GM21367 (cell line): ENCODE data around the gene NRP2.

Experiments
- ATAC-seq: cut with Tn5 transposase; IDR thresholded peaks from one replicate; pipeline ENCODE4 v1.9.1; 2021; ENCODE audit not compliant: unreplicated experiment

Gene NRP2

GRCh38 chr2:205682239-205682970 is at the start of gene NRP2:
Gene NRP2 (plus strand): TSS chr2:205682501. CDS start chr2:205683291, 790 bp downstream.
- peak; percentile 68 for ATAC-seq

GRCh38 chr2:205633994-205634393 is 48.3 kb upstream of the NRP2 start:
- no peak for ATAC-seq

- no peak for ATAC-seq
Measured at GRCh38 chr2:205636549-205637319, 45.6 kb upstream of the NRP2 start.

GRCh38 chr2:205637320-205637602 is 45.0 kb upstream of the NRP2 start:
- ATAC-seq: no peak

DNA sequence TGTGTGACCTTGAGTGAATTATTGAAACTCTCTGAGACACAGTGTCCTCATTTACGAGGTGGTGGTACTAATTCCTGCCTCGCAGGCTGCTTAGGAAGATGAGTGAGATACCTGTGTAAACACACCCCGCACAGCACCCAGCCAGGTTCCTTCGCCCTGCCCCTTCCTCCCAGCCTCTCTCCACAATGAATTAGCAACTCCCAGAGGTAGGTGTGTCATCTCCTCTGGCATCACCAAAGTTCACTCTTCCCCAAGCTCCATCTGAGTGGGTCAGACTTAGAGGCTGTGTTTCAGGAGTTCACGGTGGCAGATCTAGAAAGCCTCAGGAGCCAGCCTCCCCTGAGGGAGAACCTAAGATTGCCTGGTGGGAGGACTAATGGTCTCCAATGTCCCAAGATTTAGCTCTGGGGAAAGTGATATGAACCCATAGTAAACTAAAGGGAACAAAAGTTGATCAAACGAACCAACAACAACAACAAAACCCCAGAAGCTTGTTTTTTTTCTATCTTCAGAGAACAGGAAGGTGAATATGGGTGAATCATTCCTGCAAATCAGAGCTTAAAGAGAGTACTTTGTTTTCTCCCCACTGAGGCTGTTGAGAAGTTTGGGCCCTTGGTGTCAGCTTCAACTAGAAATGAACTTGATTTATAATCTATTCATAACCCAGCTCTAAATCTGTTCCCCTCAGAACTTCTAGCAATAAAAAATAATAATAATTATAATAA is 44.4 kb upstream of the NRP2 start:
- ATAC-seq: no peak

DNA sequence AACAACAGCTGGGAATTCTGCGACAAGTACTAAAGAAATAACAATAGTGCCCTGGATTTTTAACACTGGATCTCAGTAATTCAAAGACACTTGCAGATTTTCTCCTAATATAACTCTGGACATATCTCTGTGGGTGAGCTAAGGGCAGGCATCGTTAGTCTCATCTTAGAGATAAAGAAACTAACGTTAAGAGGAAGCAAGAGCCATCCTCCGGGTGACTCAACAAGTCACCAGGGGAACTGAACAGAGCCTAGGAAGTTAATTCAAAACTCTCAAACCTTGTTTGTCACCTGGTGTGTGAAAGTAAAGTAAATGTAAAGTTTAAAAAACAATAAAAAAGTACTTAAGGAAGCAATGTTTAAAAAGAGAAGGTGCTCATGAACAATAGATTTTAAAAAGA is 41.6 kb upstream of the NRP2 start:
- peak; percentile 74 for ATAC-seq

GRCh38 chr2:205642599-205643356 is 39.5 kb upstream of the NRP2 start:
- ATAC-seq: no peak

GRCh38 chr2:205643391-205643885 is 38.9 kb upstream of the NRP2 start:
- no peak for ATAC-seq

GRCh38 chr2:205644018-205644417 is 38.3 kb upstream of the NRP2 start:
- ATAC-seq: no peak

GRCh38 chr2:205646680-205647079 is 35.6 kb upstream of the NRP2 start:
- ATAC-seq: peak; percentile 100

DNA sequence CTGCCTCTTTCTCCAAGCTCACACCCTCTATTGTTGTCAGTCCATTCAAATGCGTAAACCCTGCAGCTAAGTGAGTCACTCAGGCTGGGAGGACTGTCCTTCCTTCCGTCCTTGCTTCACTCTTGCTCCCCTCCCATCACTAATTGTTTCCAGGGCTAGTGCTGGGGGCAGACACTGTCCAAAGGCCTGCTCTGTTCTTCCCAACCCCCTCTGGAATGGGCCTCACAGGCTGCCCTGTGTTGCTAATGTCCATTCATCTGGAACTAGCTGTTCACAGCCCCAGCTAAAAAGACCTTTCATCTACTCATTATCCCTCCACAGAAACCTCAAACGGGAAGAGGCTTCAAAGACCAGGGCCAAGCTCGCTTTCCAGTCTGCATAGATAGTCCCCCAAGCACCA is 31.9 kb upstream of the NRP2 start:
- ATAC-seq: no peak

DNA sequence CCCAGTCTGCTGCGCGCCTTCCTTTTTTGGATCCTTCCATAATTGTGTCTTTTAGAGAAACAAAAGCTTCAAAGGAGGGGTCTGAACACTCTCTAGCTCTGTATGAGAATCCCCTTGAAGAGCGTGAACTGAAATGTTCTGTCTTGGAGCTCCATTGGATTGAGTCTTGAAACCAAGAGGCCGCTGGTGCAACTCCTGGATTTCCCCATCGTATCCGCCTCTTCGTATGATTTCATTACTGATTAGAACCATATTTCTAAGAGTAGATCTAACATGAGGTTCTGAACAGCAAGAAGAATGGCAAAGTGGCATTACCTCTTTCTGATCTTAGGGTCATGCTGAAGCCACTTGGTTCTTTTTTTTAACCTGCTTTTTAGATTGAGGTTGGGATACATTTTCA is 31.4 kb upstream of the NRP2 start:
- no peak for ATAC-seq

DNA sequence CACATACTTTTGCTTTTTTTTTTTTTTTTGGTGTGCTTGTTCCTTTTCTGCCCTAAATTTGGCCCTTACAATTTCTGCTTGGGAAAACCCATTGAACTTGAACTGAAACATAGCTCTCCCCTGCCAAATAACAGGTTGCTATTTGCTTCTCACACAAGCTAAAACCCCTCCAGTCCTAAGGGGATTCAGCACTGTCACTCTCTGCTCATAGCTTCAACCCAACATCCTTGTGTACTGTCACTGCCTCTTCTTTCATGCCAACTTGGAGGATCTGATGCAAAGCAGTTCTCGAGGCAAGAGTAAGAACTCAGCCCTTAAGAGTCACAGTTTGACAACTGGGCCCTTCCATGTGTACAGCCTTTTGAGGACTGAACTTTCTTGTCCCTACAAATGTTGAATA is 30.6 kb upstream of the NRP2 start:
- ATAC-seq: no peak

DNA sequence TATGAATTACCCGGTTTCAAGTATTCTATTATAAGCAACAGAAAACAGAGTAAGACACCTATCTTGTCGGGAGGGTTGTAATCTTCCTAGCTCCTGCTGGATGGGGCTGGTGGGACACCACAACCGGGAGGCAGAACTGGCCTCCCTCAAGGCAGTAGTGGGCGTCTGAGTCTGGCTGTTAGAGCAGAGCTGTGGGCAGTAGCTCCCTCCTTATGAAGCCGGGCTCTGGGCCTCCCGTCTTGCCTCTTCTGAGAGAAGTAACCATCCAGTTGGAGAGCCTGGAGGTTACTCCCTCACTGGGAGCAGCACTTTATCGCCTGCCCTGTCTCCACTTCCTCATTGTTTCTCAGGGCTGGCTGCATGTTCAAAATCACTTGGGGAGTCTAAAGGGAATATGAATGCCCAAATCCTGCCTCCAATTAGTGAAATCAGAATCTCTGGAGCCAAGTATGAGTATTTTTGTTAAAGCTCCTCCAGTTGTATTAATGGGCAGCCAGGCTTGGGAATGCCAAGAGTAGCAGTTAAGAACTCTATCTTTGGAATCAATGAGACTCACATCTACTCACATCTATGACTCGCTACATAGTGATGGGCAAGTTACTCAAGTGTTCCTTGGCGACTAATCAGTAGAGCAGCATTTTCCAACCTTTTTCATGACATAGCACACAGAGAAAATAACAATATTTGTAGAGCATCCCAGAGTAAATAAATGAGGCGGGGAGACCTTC is 27.3 kb upstream of the NRP2 start:
- ATAC-seq: no peak

DNA sequence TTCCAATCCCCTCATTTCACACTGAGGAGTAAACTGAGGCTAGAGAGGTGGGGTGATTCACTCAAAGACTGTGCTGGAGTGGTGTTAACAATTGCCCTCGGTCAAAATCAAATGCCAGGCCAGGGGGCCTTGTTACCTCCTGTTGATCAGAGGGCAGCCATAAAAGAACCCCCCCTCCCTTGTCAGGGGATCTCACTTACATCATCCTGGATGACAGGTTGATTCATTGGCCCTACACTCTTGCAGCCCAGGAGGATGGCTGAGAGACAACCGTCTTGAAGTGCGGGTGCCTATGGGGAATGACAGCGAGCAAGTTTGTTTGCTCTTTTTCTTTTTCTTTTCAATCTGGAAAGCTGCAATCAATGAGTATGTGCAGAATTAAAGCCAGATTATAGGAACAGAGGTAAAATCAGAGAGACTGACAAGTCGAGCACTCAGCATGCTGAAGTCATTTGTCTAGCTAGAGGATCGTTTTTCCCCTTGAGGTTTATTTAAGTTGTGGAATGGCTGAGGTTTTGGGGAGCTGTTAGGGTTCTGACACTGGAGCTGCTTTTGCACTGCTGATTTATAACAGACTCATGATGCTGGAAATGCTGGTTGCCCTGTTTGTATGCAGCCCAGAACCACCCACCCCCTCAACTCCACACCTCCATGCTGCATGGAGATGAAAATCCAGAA is 26.4 kb upstream of the NRP2 start:
- no peak for ATAC-seq

- ATAC-seq: no peak
Measured at GRCh38 chr2:205656461-205656860, 25.8 kb upstream of the NRP2 start.

GRCh38 chr2:205656941-205657340 is 25.4 kb upstream of the NRP2 start:
- ATAC-seq: no peak

- ATAC-seq: no peak
Measured at GRCh38 chr2:205657579-205657978, 24.7 kb upstream of the NRP2 start.

DNA sequence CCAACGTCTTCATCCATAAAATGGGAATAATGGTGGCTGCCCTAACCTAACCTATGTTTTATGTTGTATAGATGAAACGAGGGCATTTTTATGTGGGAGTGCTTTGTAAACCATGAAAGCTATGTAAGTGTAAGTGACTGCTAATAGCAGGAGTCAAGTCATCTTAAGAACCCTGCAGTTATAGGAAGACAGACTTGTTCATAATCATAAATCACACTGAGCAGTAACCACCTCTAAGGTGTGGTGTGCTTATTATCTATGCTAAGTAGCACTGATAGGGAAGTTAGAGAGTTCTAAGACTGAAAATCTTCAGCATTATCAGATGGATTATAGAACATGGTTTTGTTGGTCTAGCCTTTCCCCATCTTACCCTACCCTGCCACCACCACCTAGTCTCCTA is 24.2 kb upstream of the NRP2 start:
- no peak for ATAC-seq

- no peak for ATAC-seq
Measured at GRCh38 chr2:205658572-205658971, 23.7 kb upstream of the NRP2 start.
